ENCODE data around the gene LRRC66. TPM values are rescaled to one million over a fixed set of nuclear protein-coding genes. Genes with fewer than 3 reads are reported as not detected.

Gene LRRC66
- total and polyA plus RNA-seq, 8 donors, result 0.12 to 5.1 (median 2.5) TPM; not detected in 2

DNA sequence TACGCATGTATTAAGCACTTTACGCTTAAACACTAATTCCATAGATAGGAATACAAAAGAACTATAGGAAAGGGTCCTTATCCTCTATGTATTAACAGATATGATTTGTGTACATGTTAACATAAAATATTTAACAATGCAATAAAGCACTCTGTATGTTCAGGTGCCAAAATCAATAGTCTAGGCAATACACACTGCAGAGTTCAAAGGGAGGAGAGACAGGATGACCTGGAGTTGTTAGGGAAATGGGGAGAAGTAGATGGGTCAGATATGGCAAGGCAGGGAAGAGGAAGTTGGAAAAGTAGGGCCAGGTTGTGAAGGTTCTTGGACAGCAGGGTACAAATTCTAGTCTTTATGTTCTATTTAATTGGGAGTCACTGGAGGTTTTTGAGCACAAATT, 15.0 kb upstream of the LRRC66 start:
- 33 to 53% (median 52%) methylated on average over 2 of the region's 2 CpGs for whole genome bisulfite sequencing, 5 donors
- intact Hi-C loops (cut with DNase I; ENCODE audit: low total_unique reads), result no loop called here
- peaks cover 0 to 13% (median 7%) of the 10 kb centered on the region in 4 donors for H3K36me3 ChIP-seq
- peaks cover 21 to 36% (median 27%) of the 10 kb centered on the region in 4 donors for H3K4me1 ChIP-seq
- no peak overlapping the region for H3K27ac ChIP-seq
- no peak overlapping the region for H3K4me3 ChIP-seq
- TF ChIP-seq POLR2AphosphoS5 (IDR thresholded peaks at IDR 0.05) (no peak), POLR2A (IDR thresholded peaks at IDR 0.05) (no peak)
- TF ChIP-seq, protein P1, sequence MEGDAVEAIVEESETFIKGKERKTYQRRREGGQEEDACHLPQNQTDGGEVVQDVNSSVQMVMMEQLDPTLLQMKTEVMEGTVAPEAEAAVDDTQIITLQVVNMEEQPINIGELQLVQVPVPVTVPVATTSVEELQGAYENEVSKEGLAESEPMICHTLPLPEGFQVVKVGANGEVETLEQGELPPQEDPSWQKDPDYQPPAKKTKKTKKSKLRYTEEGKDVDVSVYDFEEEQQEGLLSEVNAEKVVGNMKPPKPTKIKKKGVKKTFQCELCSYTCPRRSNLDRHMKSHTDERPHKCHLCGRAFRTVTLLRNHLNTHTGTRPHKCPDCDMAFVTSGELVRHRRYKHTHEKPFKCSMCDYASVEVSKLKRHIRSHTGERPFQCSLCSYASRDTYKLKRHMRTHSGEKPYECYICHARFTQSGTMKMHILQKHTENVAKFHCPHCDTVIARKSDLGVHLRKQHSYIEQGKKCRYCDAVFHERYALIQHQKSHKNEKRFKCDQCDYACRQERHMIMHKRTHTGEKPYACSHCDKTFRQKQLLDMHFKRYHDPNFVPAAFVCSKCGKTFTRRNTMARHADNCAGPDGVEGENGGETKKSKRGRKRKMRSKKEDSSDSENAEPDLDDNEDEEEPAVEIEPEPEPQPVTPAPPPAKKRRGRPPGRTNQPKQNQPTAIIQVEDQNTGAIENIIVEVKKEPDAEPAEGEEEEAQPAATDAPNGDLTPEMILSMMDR (IDR thresholded peaks at IDR 0.05), result no peak
- peaks cover 0 to 9% (median 0%) of the 10 kb centered on the region in 3 donors for H3K27me3 ChIP-seq
- no peak for DNase-seq
- H3K9me3 ChIP-seq, result no peaks in the 10 kb centered on the region

DNA sequence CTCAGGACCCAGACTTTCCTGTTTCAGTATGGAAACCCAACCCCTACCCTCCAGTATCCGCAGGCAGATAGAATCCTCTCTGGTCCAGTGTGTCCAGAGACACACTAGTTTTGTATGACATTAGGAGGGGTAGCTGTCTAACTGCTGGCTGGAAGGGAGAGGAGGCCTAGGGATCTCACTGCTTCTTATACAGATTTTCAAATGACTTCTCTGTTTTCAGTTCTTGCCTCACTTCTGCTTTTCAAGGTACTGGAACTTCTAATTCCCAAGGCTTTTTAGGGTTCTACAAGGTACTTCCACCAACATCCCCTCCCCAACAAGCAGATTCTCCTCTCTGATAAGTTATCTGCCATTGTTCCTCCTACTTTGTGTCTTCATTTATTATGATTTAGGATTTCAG, 11.8 kb upstream of the LRRC66 start:
- no peaks in the 10 kb centered on the region for H3K27me3 ChIP-seq

DNA sequence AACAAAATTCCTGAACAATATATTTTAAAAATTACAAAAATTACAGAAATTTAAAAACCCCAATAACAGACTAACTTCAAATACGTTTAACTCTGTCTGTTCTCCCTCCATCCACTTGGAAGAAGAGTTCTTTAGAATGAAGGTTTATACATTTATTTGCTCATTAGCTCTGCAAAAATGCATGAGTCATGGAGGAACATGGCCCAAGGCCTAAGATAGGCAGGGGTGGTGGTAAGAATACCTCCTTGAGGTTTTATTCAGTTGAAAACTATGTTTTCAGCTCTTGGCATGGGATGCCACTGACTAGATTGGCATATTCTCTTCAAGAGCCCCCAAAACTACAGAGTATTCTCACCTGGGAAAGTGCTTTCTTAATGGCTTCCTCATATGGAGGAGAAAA, 8.8 kb upstream of the LRRC66 start:
- Histone ChIP-seq H3K9me3 (no peaks in the 10 kb centered on the region), H3K27me3 (no peaks in the 10 kb centered on the region), H3K4me1 (peaks cover 0 to 6% (median 0%) of the 10 kb centered on the region in 4 donors), H3K36me3 (peaks cover 3 to 59% (median 50%) of the 10 kb centered on the region in 4 donors), H3K27ac (no peak overlapping the region), H3K4me3 (no peak overlapping the region)
- TF ChIP-seq POLR2AphosphoS5 (IDR thresholded peaks at IDR 0.05), result no peak
- no peak for TF ChIP-seq EP300 (IDR thresholded peaks at IDR 0.05)
- no peak for TF ChIP-seq POLR2A (IDR thresholded peaks at IDR 0.05)
- TF ChIP-seq, protein P1 (IDR thresholded peaks at IDR 0.05), result no peak
- WGBS, 5 donors, result 78 to 87% (median 82%) methylated on average over 1 of the region's 1 CpG
- intact Hi-C loops (cut with DNase I; ENCODE audit: low total_unique reads), result loop anchor here (10.0 kb wide), 1 partner anchor 134 kb away; no protein-coding TSS in a partner anchor
- DNase-seq, result no peak

More for the DNA sequence above, 11.8 kb upstream of the LRRC66 start:
- Histone ChIP-seq H3K4me1 (peaks cover 11 to 31% (median 19%) of the 10 kb centered on the region in 4 donors), H3K36me3 (peaks cover 0 to 35% (median 34%) of the 10 kb centered on the region in 4 donors), H3K9me3 (no peaks in the 10 kb centered on the region), H3K4me3 (no peak overlapping the region), H3K27ac (no peak overlapping the region)
- intact Hi-C loops (cut with DNase I; ENCODE audit: low total_unique reads), result no loop called here
- WGBS, 5 donors, result 90 to 96% (median 93%) methylated on average over 1 of the region's 1 CpG
- DNase-seq, result no peak
- TF ChIP-seq POLR2AphosphoS5 (IDR thresholded peaks at IDR 0.05) (no peak), POLR2A (IDR thresholded peaks at IDR 0.05) (no peak), EP300 (IDR thresholded peaks at IDR 0.05) (no peak)
- TF ChIP-seq, protein P1 (IDR thresholded peaks at IDR 0.05), result no peak

DNA sequence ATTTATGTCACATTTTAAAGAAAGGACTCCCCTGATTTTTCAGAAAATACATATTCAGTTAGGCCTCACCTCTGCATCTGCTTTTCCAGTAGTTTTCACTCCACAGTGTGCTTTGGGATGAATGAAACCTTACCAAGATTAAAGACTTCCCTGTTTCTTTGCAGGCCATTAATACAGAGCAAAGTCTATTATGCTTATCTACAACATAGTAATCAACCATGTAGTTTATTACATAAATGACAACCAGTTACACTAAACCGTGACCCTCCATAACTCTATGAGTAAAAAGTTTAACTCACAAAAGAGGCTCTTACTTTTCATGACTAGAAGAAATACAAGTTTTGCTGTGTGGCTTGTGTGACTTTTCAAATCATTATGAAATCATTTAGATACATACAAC, 2.3 kb downstream of the LRRC66 start:
- Histone ChIP-seq H3K4me1 (peaks cover 0 to 4% (median 0%) of the 10 kb centered on the region in 4 donors), H3K9me3 (no peaks in the 10 kb centered on the region), H3K27me3 (no peaks in the 10 kb centered on the region), H3K36me3 (peaks cover 0 to 19% (median 7%) of the 10 kb centered on the region in 4 donors), H3K4me3 (no peak overlapping the region), H3K27ac (peak overlapping the region in 1 of 5 donors; percentile 58)
- intact Hi-C loops (cut with DNase I; ENCODE audit: low total_unique reads), result no loop called here
- 0 to 26% (median 17%) methylated on average over 1 of the region's 1 CpG for WGBS, 5 donors
- TF ChIP-seq POLR2A (IDR thresholded peaks at IDR 0.05), result no peak
- TF ChIP-seq POLR2AphosphoS5 (IDR thresholded peaks at IDR 0.05), result no peak
- TF ChIP-seq EP300 (IDR thresholded peaks at IDR 0.05), result no peak
- TF ChIP-seq, protein P1 (IDR thresholded peaks at IDR 0.05), result no peak
- DNase-seq, result peak in 1 of 2 donors; percentile 45

All from stomach (tissue), 9 donors.